ENCODE measurements around the gene PTPRN2.

PTPRN2 gene

DNA sequence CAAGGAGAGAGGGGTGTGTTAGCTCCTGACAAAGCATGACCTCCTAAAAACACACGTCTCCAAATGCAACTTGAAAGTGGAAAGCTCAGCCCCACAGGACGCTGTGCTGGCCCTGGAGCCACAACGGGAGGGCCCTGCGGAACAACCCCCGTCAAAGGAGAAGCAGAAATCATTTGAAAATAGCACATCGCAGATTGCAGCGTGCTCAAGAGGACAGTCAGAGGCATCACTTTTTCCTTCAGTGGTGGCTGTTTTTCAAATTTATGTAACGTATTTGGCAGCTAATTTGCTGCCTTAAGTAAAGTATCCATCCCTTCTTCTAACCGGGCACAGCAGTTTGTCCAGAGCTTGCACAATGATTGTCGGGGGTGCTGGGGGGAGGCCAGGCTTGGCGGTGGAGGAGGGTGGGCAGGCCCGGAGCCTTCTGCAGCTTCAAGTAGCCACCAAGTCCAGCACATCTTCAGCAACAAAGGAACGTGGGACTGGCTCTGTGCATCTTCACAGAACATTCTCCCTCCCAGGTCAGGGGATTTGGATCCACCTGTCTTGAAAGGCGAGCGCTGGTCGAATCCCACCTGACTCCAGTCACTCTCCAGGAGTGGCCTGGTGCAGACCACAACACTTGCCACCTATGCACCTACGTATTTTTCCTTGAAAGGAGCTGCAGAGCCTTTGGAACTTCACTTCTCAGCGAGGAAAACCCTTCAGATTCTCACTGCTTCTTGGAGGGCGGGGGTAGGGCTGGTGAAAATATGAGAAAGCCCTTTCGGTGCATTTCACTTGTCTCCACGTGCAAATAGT lies 904.5 kb downstream of the PTPRN2 start:
- Histone ChIP-seq H3K4me1 (ENCODE audit: control insufficient read depth, insufficient read depth, low read length) (peaks cover 11% of the 10 kb centered on the region), H3K27me3 (ENCODE audit: control insufficient read depth, insufficient read depth, low read length) (peaks cover 97% of the 10 kb centered on the region), H3K9ac (ENCODE audit: low read length) (no peak overlapping the region), H3K36me3 (ENCODE audit: control insufficient read depth, insufficient read depth, low read length) (no peaks in the 10 kb centered on the region), H3K9me3 (ENCODE audit: control insufficient read depth, insufficient read depth, low read depth, low read length) (no peaks in the 10 kb centered on the region), H3K27ac (ENCODE audit: low read depth, low read length) (no peak overlapping the region), H3K4me3 (ENCODE audit: low read depth, low read length) (no peak overlapping the region)

DNA sequence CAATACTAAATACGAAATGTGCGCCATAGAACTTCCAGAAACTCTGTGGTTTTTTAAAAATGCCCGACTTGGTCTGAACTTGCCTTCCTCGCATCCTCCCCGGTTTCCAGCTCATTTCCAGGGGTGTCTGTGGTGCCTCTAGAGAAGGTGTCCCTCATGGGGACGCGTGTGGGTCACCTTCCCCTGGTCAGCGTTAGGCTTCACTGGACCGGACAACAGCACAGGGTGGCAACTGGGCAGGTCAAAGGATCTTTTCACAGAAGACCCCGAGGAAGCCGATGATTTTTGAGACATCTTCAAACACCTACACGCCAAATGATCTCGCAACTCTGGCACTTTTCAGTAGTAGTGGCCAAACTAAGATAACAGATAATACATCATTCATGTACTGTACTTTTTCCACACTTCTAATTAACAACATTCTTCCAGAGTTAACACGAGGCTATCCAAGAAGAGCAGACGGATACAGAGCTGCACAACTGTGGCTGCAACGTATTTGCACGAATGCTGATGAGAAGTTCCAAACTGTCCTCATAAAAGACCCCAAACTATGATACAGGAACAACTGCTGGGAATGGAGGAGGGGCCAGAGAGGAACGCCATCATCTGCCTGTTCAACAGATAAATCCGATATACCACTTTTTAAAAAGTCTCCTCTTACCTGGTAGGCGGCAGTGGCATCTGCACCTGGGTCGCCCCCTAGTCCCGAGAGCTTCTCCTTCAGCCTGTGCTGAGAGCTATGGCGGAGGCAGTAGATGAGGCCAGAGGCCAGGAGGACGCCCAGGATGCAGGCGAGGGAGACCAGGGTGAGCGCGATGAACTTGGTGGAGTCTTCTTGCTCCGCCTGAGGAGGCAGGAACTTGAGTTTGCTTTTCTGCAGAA lies 905.3 kb downstream of the PTPRN2 start:
- Histone ChIP-seq H3K4me1 (ENCODE audit: control insufficient read depth, insufficient read depth, low read length) (peaks cover 9% of the 10 kb centered on the region; the same call in 1 of the 2 replicates), H3K27me3 (ENCODE audit: control insufficient read depth, insufficient read depth, low read length) (peaks cover 97% of the 10 kb centered on the region), H3K27ac (ENCODE audit: low read depth, low read length) (no peak overlapping the region), H3K36me3 (ENCODE audit: control insufficient read depth, insufficient read depth, low read length) (no peaks in the 10 kb centered on the region), H3K9ac (ENCODE audit: low read length) (no peak overlapping the region), H3K9me3 (ENCODE audit: control insufficient read depth, insufficient read depth, low read depth, low read length) (no peaks in the 10 kb centered on the region), H3K4me3 (ENCODE audit: low read depth, low read length) (no peak overlapping the region)

DNA sequence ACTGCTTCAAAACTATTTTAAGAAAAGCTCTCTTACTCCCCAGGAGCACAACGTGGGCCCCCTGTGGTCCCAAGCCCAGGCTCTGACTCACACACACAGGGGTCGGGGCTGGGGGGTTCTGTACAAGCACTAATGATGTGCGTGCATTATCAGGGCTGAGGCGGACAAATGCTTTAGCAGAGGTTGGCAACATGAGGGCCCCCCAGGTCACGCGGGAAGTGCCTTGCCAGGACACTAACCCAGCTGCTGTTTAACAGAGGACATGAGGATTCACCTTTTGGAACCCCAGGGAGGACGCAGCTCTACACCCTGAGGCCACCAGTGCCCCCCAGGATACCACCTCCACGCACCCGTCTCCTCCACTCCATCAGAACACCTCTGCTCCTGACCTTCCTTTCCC lies 908.0 kb downstream of the PTPRN2 start:
- no peak overlapping the region for H3K9ac ChIP-seq (ENCODE audit: low read length)
- no peaks in the 10 kb centered on the region for H3K9me3 ChIP-seq (ENCODE audit: control insufficient read depth, insufficient read depth, low read depth, low read length)
- H3K27ac ChIP-seq (ENCODE audit: low read depth, low read length): no peak overlapping the region
- no peaks in the 10 kb centered on the region for H3K36me3 ChIP-seq (ENCODE audit: control insufficient read depth, insufficient read depth, low read length)
- H3K4me3 ChIP-seq (ENCODE audit: low read depth, low read length): no peak overlapping the region
- H3K4me1 ChIP-seq (ENCODE audit: control insufficient read depth, insufficient read depth, low read length): peaks cover 9% of the 10 kb centered on the region; the same call in 1 of the 2 replicates
- peaks cover 97% of the 10 kb centered on the region for H3K27me3 ChIP-seq (ENCODE audit: control insufficient read depth, insufficient read depth, low read length)

DNA sequence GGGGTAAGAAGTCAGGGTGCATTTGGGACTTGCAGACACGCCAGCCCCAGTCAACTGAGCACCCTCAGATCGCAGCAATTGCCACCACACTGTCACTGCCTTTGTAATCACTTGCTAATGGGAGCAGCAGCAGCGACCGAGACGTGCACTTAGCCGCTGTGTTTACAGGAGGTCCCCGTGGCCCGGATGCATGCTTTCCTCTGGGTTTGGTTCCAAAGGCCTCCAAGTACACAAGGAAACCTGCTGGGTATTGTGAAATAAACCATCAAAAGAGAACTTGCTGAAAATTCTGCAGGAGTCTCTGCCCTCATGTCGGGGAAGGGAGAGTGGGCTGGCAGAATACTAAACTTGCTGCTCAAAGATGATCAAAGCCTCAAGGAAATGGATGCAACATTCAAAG lies 909.1 kb downstream of the PTPRN2 start:
- H3K27ac ChIP-seq (ENCODE audit: low read depth, low read length): no peak overlapping the region
- peaks cover 9% of the 10 kb centered on the region; the same call in 1 of the 2 replicates for H3K4me1 ChIP-seq (ENCODE audit: control insufficient read depth, insufficient read depth, low read length)
- no peak overlapping the region for H3K4me3 ChIP-seq (ENCODE audit: low read depth, low read length)
- no peaks in the 10 kb centered on the region for H3K36me3 ChIP-seq (ENCODE audit: control insufficient read depth, insufficient read depth, low read length)
- peaks cover 99% of the 10 kb centered on the region for H3K27me3 ChIP-seq (ENCODE audit: control insufficient read depth, insufficient read depth, low read length)
- no peak overlapping the region for H3K9ac ChIP-seq (ENCODE audit: low read length)
- no peaks in the 10 kb centered on the region for H3K9me3 ChIP-seq (ENCODE audit: control insufficient read depth, insufficient read depth, low read depth, low read length)

DNA sequence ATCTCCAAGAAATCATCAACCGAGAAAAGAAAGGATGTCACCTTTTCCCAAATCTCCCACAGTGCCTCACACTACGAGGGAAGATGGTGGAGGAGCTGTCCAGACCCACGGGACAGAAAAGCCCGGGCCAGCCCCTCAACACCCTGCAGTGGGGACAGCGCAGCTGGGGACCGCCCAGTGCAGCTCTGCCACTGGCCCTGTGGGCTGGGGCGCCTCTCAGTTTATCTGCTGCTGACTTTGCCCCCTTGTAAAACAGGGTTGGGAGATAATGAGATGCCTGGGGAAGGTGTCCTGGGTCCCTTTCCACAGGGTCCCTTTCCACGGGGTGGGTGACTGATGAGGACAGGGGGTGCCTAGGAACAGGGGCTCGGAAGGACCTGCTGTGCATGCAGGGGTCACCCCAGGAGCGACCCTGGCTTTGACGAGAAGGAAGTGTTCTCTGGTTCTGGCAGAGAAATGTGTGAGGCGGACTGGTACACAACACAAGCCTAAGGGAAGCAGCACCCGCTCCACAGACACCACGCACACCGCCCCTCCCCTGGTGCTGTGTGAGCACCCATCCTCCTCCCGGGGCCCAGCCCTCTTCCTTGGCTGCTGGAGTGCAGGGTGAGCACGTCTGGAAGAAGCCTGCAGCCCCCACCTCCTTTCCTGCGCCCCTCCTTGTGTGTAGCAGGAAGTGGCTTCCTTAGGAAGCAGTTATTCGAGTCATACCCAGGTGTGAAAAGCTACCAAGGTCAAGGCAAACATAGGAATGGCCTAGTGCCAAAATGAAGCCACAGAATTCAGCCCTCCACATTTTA lies 911.0 kb downstream of the PTPRN2 start:
- no peaks in the 10 kb centered on the region for H3K36me3 ChIP-seq (ENCODE audit: control insufficient read depth, insufficient read depth, low read length)
- H3K9ac ChIP-seq (ENCODE audit: low read length): no peak overlapping the region
- H3K27me3 ChIP-seq (ENCODE audit: control insufficient read depth, insufficient read depth, low read length): peaks cover 96% of the 10 kb centered on the region
- H3K27ac ChIP-seq (ENCODE audit: low read depth, low read length): no peak overlapping the region
- no peaks in the 10 kb centered on the region for H3K9me3 ChIP-seq (ENCODE audit: control insufficient read depth, insufficient read depth, low read depth, low read length)
- H3K4me1 ChIP-seq (ENCODE audit: control insufficient read depth, insufficient read depth, low read length): peaks cover 2% of the 10 kb centered on the region; the same call in 1 of the 2 replicates
- no peak overlapping the region for H3K4me3 ChIP-seq (ENCODE audit: low read depth, low read length)

DNA sequence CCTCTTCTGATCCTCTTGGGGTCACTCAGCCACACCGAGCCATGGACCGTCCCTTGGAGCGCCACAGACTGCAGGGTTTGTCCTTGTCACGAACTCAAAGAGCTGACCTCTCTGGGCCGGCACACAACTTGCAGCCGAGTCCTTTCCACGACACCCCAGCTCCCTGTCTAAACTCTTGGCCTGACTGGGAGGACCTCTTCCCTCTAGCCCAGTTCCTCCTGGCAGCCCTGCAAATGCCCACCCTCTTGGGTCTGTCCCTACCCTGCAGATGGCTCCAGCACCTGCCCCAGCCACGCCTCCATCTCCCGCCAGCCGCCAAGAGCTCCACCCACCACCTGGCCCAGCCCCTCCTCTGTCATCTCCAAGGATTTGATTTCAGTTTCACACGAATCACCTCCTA lies 911.6 kb downstream of the PTPRN2 start:
- Histone ChIP-seq H3K27ac (ENCODE audit: low read depth, low read length) (no peak overlapping the region), H3K27me3 (ENCODE audit: control insufficient read depth, insufficient read depth, low read length) (peaks cover 96% of the 10 kb centered on the region), H3K4me3 (ENCODE audit: low read depth, low read length) (no peak overlapping the region), H3K9me3 (ENCODE audit: control insufficient read depth, insufficient read depth, low read depth, low read length) (no peaks in the 10 kb centered on the region), H3K36me3 (ENCODE audit: control insufficient read depth, insufficient read depth, low read length) (no peaks in the 10 kb centered on the region), H3K4me1 (ENCODE audit: control insufficient read depth, insufficient read depth, low read length) (peaks cover 2% of the 10 kb centered on the region; the same call in 1 of the 2 replicates), H3K9ac (ENCODE audit: low read length) (no peak overlapping the region)

DNA sequence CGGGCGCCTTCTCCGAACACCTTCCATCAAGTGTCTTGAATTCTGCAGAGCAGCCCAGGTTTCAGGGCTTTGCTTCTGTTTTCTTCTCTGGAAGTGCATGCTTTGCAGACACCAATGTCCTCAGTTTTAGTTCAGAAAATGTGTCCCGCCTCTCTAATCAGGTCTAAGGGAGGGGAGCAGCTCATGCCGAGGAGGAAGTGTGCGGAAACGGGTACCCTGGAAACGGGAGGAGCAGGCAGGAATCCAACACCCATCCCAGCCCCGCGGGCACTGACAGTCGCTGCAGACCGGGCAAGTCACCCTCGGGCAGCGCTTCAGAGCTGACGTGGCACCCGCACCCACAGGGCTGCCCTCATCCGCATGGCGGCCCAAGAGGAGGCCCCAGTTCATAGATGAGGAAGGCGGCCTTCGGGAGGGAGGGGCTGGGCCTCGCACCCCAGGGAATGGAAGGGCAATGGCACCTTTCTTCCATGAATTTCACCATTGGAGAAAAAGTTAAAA lies 912.1 kb downstream of the PTPRN2 start:
- Histone ChIP-seq H3K9me3 (ENCODE audit: control insufficient read depth, insufficient read depth, low read depth, low read length) (no peaks in the 10 kb centered on the region), H3K27ac (ENCODE audit: low read depth, low read length) (no peak overlapping the region), H3K4me3 (ENCODE audit: low read depth, low read length) (no peak overlapping the region), H3K4me1 (ENCODE audit: control insufficient read depth, insufficient read depth, low read length) (peaks cover 5% of the 10 kb centered on the region; the same call in 1 of the 2 replicates), H3K27me3 (ENCODE audit: control insufficient read depth, insufficient read depth, low read length) (peaks cover 95% of the 10 kb centered on the region), H3K36me3 (ENCODE audit: control insufficient read depth, insufficient read depth, low read length) (no peaks in the 10 kb centered on the region), H3K9ac (ENCODE audit: low read length) (no peak overlapping the region)

DNA sequence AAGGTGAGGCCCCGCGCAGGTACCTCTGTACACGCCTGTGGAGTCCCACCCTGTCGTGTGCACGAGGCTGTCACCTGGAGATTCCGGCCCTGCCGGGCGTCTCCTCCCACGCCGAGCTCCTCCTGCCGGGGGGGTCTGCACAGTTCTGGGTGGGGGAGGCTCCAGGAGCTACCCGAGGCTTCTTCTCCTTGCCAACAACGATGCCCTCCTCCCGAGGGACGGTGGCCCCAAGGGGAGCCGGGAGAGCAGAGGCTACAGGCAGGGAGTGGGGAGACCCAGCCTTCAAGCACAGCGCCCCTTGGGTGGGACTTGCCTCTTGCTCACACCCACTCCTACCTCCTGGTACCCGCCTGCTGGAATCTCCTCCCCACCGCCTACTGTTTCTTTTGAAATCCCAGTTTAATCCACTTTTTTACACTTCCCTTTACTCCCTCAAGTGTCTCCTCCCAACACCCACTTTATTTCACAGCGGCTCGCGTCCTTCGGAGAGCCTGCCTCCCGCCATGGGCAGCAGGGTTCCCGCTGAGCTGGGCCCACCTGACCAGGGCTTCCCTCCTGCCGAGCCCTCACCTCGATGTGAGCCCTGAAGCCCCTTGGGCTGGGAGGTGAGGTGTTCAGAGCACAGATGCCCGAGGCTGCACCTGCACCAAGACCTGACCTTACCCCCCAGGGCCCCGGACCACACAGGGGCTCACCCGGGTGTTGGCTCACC lies 912.8 kb downstream of the PTPRN2 start:
- no peak overlapping the region for H3K9ac ChIP-seq (ENCODE audit: low read length)
- H3K4me1 ChIP-seq (ENCODE audit: control insufficient read depth, insufficient read depth, low read length): peaks cover 11% of the 10 kb centered on the region; the same call in 1 of the 2 replicates
- H3K9me3 ChIP-seq (ENCODE audit: control insufficient read depth, insufficient read depth, low read depth, low read length): no peaks in the 10 kb centered on the region
- no peaks in the 10 kb centered on the region for H3K36me3 ChIP-seq (ENCODE audit: control insufficient read depth, insufficient read depth, low read length)
- no peak overlapping the region for H3K4me3 ChIP-seq (ENCODE audit: low read depth, low read length)
- peaks cover 95% of the 10 kb centered on the region for H3K27me3 ChIP-seq (ENCODE audit: control insufficient read depth, insufficient read depth, low read length)
- H3K27ac ChIP-seq (ENCODE audit: low read depth, low read length): no peak overlapping the region

DNA sequence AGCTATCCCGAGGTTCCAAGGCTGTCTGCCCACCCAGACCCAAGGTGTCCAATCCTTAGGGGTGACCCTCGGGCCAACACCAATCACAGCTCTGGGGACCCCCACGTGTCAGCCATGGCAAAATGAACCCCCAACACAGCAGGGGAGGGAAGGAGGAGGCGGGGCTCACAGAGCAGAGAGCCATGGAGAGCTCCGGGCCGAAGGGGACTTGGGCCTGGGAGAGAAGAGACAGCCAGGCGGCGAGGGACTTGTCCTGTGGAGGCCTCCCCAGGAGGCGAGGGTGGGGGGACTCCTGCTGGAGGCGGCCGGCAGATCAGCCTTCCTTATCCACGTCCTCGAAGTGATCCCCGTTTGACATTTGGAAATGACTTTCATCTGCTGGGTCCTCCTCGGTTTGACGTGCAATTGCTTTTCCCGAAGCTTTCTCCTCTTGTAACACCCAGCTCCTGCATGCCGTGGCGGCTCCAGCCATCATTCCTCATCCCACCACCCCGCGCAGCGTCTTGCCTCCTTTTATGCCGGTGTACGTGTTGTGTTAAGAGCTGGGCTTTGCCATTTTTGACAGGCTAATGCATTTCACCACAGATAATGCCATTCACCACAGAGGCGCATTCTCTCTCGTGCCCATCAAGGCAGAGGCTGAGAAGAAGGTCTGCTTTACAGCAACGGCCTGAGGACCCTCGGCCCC lies 913.5 kb downstream of the PTPRN2 start:
- Histone ChIP-seq H3K4me1 (ENCODE audit: control insufficient read depth, insufficient read depth, low read length) (peaks cover 9% of the 10 kb centered on the region; the same call in 1 of the 2 replicates), H3K27ac (ENCODE audit: low read depth, low read length) (no peak overlapping the region), H3K36me3 (ENCODE audit: control insufficient read depth, insufficient read depth, low read length) (no peaks in the 10 kb centered on the region), H3K27me3 (ENCODE audit: control insufficient read depth, insufficient read depth, low read length) (peaks cover 95% of the 10 kb centered on the region), H3K9ac (ENCODE audit: low read length) (no peak overlapping the region), H3K9me3 (ENCODE audit: control insufficient read depth, insufficient read depth, low read depth, low read length) (no peaks in the 10 kb centered on the region), H3K4me3 (ENCODE audit: low read depth, low read length) (no peak overlapping the region)
